SH-SY5Y (cell line): Measurements from ENCODE around the gene BOK.

ENCODE experiments used
- GATA2 ChIP-seq: IDR thresholded peaks from 2 replicates; pipeline ENCODE4 v1.6.1; 2011; ENCODE audit warnings: mild to moderate bottlenecking, low read depth, low read length
- GATA3 ChIP-seq: IDR thresholded peaks from 2 replicates; pipeline ENCODE4 v1.6.1; 2011; ENCODE audit warnings: low read depth, mild to moderate bottlenecking, low read length, moderate library complexity

GRCh38 chr2:241618296-241618805, 59.8 kb downstream of the BOK start:
- TF ChIP-seq GATA2 (no peak), GATA3 (no peak)
